DMS114 treated with DMSO at 0.1 percent for 48 hours (cell line): ENCODE measurements around the gene POLR1E.
A peak's percentile ranks its signal among the peaks of the same experiment; 100 is the strongest.

Source experiments
- DNase-seq: peaks from one replicate; lab custom pipeline; 2025; ENCODE audit not compliant: unreplicated experiment; lab: John Stamatoyannopoulos, UW

POLR1E gene, protein sequence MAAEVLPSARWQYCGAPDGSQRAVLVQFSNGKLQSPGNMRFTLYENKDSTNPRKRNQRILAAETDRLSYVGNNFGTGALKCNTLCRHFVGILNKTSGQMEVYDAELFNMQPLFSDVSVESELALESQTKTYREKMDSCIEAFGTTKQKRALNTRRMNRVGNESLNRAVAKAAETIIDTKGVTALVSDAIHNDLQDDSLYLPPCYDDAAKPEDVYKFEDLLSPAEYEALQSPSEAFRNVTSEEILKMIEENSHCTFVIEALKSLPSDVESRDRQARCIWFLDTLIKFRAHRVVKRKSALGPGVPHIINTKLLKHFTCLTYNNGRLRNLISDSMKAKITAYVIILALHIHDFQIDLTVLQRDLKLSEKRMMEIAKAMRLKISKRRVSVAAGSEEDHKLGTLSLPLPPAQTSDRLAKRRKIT

GRCh38 chr9:37485389-37486255, at the start of gene POLR1E:
TSS of gene POLR1E (plus strand) at chr9:37485948. CDS start at chr9:37486048, 100 bp downstream.
- DNase-seq, result peak; percentile 64

DNA sequence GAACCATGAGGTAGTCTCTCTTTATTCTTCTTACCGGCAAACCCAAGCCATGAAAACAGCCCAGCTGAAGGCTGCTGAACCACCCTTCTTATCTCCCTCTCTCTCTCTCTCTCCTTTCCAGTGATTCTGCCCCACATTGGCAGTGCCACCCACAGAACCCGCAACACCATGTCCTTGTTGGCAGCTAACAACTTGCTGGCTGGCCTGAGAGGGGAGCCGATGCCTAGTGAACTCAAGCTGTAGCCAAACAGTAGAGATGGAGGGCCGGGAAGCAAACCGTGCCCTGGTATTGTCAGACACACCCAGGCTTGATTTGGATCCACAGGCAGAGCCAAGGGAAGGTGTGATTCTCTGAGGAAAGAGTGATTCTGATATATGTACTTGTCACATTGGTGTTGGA, 49.2 kb upstream of the POLR1E start:
- DNase-seq, result no peak

- no peak for DNase-seq
Observed at GRCh38 chr9:37437010-37437409, 48.7 kb upstream of the POLR1E start.

GRCh38 chr9:37437621-37438020, 48.1 kb upstream of the POLR1E start:
- DNase-seq, result no peak

DNA sequence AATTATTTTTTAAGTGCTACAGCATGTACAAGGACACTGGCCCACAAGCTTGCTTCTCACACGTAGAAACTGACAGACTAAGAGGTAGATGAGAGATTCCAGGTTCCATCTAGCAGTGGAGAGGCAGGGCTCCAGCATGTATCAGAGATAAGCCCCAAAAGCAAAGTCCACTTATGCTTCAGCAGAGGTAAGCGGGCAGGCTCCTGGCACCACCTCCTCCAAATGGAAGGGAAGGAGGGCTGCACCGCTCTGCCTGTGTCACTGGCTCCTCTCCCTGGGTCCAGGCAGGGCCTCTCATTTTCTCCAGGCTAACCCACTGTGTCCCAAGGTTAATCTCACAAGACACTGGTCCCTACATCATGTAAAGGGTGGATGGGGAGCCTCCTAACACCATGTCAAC, 47.4 kb upstream of the POLR1E start:
- no peak for DNase-seq

- DNase-seq, result no peak
Observed at GRCh38 chr9:37441776-37442370, 43.9 kb upstream of the POLR1E start.

GRCh38 chr9:37442556-37442955, 43.2 kb upstream of the POLR1E start:
- no peak for DNase-seq

GRCh38 chr9:37443566-37443965, 42.2 kb upstream of the POLR1E start:
- no peak for DNase-seq

DNA sequence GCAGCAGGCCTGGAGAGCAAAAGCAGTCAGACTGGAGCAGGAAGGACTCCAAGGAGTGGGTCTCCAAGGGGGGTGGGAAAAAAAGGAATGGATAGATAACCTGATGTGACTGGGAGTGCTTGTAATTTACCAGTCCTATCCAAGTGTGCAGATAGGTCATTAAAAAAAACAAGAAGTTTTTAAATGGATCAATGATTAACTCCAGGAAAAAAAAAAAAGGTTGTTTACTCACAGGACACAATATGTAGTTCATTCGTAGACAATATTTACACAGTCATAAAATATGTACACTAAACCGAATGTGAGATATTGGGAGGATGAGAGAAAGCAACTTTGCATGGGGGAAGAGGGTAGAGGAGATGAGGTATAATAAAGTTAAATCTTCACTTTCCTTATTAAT, 40.9 kb upstream of the POLR1E start:
- no peak for DNase-seq

DNA sequence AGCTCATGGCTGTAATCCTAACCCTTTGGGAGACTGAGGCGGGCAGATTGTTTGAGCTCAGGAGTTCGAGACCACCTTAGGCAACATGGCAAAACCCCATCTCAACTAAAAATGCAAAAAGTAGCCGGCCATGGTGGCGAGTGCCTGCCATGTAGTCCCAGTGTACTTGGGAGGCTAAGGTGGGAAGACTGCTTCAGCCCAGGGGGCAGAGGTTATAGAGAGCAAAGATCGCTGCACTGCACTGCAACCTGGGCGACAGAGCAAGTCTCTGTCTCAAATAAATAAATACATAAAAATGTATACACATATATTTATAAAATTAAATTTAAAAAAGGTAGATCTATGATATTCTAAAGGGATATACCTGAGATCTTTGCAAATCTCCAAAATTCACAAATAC, 39.9 kb upstream of the POLR1E start:
- no peak for DNase-seq

DNA sequence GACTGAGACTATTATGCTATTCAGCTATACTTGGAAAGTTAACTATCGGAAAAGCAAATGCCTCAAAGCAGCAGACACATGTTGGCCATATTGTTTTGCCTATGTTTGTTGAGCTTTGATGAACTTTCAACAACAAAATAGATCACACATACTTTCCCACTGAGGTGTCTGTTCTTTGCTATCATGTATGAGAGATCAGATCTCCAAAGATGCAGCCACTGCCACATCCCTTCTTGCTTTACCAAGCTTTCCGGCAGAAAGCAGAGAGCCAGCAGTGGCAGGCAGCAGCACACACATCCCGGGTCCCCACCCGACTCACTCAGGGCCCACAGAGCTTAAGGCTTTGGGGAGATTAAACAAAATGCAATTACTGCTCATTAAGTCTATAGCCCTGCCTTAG, 39.3 kb upstream of the POLR1E start:
- DNase-seq, result no peak

DNA sequence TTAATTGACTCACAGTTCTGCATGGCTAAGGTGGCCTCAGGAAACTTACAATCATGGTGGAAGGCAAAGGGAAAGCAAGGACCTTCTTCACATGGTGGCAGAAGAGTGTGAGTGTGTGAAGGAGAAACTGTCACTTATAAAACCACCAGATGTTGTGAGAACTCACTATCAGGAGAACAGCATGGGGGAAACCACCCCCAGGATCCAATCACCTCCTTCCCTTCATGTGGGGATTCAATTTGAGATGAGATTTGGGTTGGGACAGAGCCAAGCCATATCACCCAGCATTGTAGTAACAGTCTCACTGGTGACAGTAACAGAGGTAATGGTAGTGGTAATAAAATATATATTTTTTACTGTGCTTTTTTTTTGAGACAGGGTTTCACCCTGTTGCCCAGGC, 38.6 kb upstream of the POLR1E start:
- DNase-seq, result no peak

- DNase-seq, result no peak
Observed at GRCh38 chr9:37449862-37450632, 35.7 kb upstream of the POLR1E start.

- DNase-seq, result no peak
Observed at GRCh38 chr9:37451628-37452027, 34.1 kb upstream of the POLR1E start.

DNA sequence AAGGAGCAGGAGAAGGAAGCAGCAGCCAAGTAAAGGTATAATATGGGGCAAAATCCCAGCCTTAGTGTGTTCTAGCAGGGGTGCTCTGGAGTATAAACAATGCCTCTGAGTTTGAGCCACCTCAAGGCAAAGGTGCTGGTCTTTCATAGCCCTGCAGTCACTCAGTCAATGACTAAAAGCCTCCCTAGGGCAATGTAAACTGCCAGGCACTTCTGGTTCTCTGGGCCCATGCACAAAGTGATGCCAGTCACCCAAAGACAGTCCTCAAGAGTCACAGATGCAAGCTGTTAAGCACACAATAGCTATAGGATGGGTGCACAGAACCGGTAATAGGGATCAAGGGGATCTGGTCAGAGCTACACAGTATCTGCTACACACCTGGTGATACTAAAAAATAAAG, 33.1 kb upstream of the POLR1E start:
- no peak for DNase-seq

- no peak for DNase-seq
Observed at GRCh38 chr9:37453827-37454226, 31.9 kb upstream of the POLR1E start.

DNA sequence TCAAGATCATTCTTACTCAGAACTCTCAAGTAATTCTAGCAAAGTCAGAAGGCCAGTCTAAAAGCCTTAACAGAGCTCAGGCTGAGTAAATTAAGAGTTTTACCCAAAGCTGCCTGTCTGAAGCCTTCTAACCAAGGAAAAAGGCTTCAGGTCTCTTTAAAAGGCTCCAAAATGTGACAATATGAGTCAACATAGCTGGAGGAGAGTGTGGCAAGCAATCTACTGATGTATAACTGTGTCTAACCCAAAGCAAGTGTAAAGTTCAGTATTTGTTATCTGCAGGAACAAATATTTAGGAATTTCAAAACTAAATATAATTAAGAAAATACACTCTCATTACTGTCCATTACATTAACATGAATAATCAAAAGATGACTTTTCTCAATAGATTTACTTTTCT, 31.5 kb upstream of the POLR1E start:
- no peak for DNase-seq

DNA sequence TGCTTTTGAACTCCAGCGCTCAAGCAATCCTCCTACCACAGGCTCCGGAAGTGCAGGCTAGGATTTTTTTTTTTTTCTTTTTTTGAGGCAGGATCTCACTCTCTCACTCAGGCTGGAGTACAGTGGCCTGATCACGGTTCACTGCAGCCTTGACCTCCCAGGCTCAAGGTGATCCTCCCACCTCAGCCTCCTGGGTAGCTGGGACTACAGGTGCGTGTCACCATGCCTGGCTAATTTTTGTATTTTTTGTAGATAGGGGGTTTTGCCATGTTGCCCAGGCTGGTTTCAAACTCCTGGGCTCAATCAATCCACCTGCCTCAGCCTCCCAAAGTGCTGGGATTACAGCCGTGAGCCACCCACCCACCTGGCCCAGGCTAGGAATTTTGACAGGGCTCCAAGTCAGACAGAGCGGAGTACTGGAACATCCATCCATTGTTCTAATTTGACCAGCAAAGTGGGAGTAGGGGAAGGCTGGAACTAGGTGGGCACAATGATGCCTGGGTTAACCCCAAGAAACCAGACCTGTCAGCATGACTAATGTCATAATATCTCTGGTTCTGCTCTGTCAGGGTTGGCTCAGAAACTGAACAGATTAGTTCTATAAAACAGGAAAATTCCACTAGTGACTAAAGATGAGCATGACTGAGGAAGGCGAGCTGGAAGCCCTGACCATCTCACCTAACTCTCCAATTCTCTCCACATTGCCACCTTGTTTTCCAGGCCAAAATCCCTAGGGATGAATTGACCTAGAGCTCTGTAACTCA, 29.7 kb upstream of the POLR1E start:
- DNase-seq, result no peak

- no peak for DNase-seq
Observed at GRCh38 chr9:37456817-37457216, 28.9 kb upstream of the POLR1E start.

- DNase-seq, result no peak
Observed at GRCh38 chr9:37464006-37464405, 21.7 kb upstream of the POLR1E start.
